Lung (tissue), 12 donors: ENCODE measurements around the gene IMMT. TPM values are rescaled to one million over a fixed set of nuclear protein-coding genes. Genes with fewer than 3 reads are reported as not detected.

Experiments used
- ATAC-seq: fragments of 200-7000 bp; cut with Tn5 transposase; one replicate; pipeline ENCODE4 v1.9.1; 2020; ENCODE audit warnings: moderate number of reproducible peaks; ENCODE audit not compliant: insufficient read depth, low FRiP score
- DNase-seq, 3 donors: peaks; one replicate each; pipeline ENCODE4 v3.0.0-alpha.2; 2013 to 2017
- H3K27ac ChIP-seq, 2 donors: one replicate each; pipeline ENCODE4 v1.5.1; 2013; ENCODE audit warnings: mild to moderate bottlenecking in 2 of 2, moderate library complexity in 2 of 2, control low read depth in 1 of 2, inconsistent platforms in 1 of 2, low read depth in 1 of 2, low read length in 1 of 2
- H3K27me3 ChIP-seq, 3 donors: one replicate each; pipeline ENCODE4 v1.5.1; 2013; ENCODE audit warnings: low read length in 2 of 3; ENCODE audit not compliant: control insufficient read depth in 3 of 3, insufficient read depth in 3 of 3
- H3K36me3 ChIP-seq, 4 donors: one replicate each; pipeline ENCODE4 v1.5.1; 2013; ENCODE audit warnings: low read length in 4 of 4, mild to moderate bottlenecking in 1 of 4, moderate library complexity in 1 of 4; ENCODE audit not compliant: control insufficient read depth in 4 of 4, insufficient read depth in 4 of 4
- H3K4me1 ChIP-seq, 5 donors: one replicate each; pipeline ENCODE4 v1.5.1; 2013; ENCODE audit warnings: low read length in 5 of 5, mild to moderate bottlenecking in 2 of 5, moderate library complexity in 1 of 5; ENCODE audit not compliant: control insufficient read depth in 5 of 5, insufficient read depth in 5 of 5
- H3K4me3 ChIP-seq: one replicate; pipeline ENCODE4 v1.5.1; 2013; ENCODE audit warnings: mild to moderate bottlenecking, control low read depth, moderate library complexity
- H3K9ac ChIP-seq, 2 donors: one replicate each; pipeline ENCODE4 v1.5.1; 2013; ENCODE audit warnings: low read length in 2 of 2, control low read depth in 1 of 2; ENCODE audit not compliant: insufficient read depth in 1 of 2
- H3K9me3 ChIP-seq, 4 donors: one replicate each; pipeline ENCODE4 v1.5.1; 2013; ENCODE audit warnings: low read length in 3 of 4, mild to moderate bottlenecking in 1 of 4, moderate library complexity in 1 of 4; ENCODE audit not compliant: control insufficient read depth in 4 of 4, insufficient read depth in 3 of 4
- CTCF ChIP-seq: IDR thresholded peaks from 2 replicates; pipeline ENCODE4 v1.5.1; 2012; ENCODE audit warnings: mild to moderate bottlenecking; ENCODE audit errors: control extremely low read depth, extremely low read depth
- WGBS, 2 donors: extraction: QIAGEN DNeasy Blood & Tissue Kit; methylation state at CpG; one replicate each; pipeline ENCODE4 v1.1.7; 2013; 5-methylcytosine and 5-hydroxymethylcytosine counted together
- polyA plus RNA-seq, 2 donors: library from polyadenylated mRNA; stranded (reverse); fragments of 200-250 nt; gene quantifications; one replicate each; pipeline ENCODE4 v1.2.1, GENCODE V29; 2013
- total RNA-seq, 2 donors: library from RNA; depleted of rRNA in 1 of 2; stranded (reverse); fragments of >200 nt in 1 of 2; gene quantifications; one replicate each; pipeline ENCODE4 v1.2.1, GENCODE V29; 2014 to 2021
- donor health status: control.
- donor health status: control.
- donor health status: Bipolar disorder and iron deficiency.
- donor health status: healthy.
- donor health status: DM: yes; HTN: yes; CAD: no.

IMMT gene
- total and polyA plus RNA-seq, 4 donors, result 22.8 to 63.4 (median 48.2) TPM

- Histone ChIP-seq H3K4me1 (no peaks in the 10 kb centered on the region), H3K9me3 (peaks cover 0 to 2% (median 0%) of the 10 kb centered on the region in 4 donors), H3K27me3 (no peaks in the 10 kb centered on the region), H3K9ac (no peak overlapping the region), H3K27ac (no peak overlapping the region), H3K4me3 (no peak overlapping the region), H3K36me3 (peaks cover 47 to 74% (median 56%) of the 10 kb centered on the region in 4 donors)
- DNase-seq (no peak), ATAC-seq (no peak)
- TF ChIP-seq CTCF, result no peak
- WGBS, 2 donors, result 95 to 98% methylated on average over 7 of the region's 7 CpGs
These were observed 56.3 kb downstream of the IMMT start for GRCh38 chr2:86138736-86139625.

- Histone ChIP-seq H3K4me1 (no peaks in the 10 kb centered on the region), H3K4me3 (no peak overlapping the region), H3K9ac (no peak overlapping the region), H3K36me3 (peaks cover 49 to 82% (median 67%) of the 10 kb centered on the region in 4 donors), H3K9me3 (peaks cover 0 to 2% (median 0%) of the 10 kb centered on the region in 4 donors), H3K27ac (no peak overlapping the region), H3K27me3 (no peaks in the 10 kb centered on the region)
- DNase-seq, result no peak
- ATAC-seq, result no peak
- no peak for TF ChIP-seq CTCF
- whole genome bisulfite sequencing, 2 donors, result 90 to 96% methylated on average over 2 of the region's 2 CpGs
These were observed 59.1 kb downstream of the IMMT start for GRCh38 chr2:86136141-86136540.

GRCh38 chr2:86135653-86136052, 59.6 kb downstream of the IMMT start:
- peaks cover 0 to 2% (median 0%) of the 10 kb centered on the region in 4 donors for H3K9me3 ChIP-seq
- 92 to 95% methylated on average over 5 of the region's 5 CpGs for WGBS, 2 donors
- no peak for ATAC-seq
- no peak overlapping the region for H3K27ac ChIP-seq
- H3K9ac ChIP-seq, result no peak overlapping the region
- no peak for TF ChIP-seq CTCF
- no peak overlapping the region for H3K4me3 ChIP-seq
- no peak for DNase-seq
- H3K4me1 ChIP-seq, result no peaks in the 10 kb centered on the region
- H3K36me3 ChIP-seq, result peaks cover 45 to 83% (median 67%) of the 10 kb centered on the region in 4 donors
- H3K27me3 ChIP-seq, result no peaks in the 10 kb centered on the region
